AML-193 (cell line): ENCODE data around the gene FANCD2.
A peak's percentile ranks its signal among the peaks of the same experiment; 100 is the strongest.
"Not testable (repeated sequence)": the region's sequence is repeated elsewhere in the genome, so short reads cannot be mapped to it uniquely, and the experiment has no call there.

Experiments used
- DNase-seq, 2 experiments: peaks; one replicate each; lab custom pipeline; 2025; lab: John Stamatoyannopoulos, UW

The FANCD2 gene

GRCh38 chr3:10026084-10026890, at the start of gene FANCD2:
Gene FANCD2 (plus strand): TSS chr3:10026437. CDS start chr3:10028658, 2,221 bp downstream.
- DNase-seq, result peak; percentile 80 to 87

GRCh38 chr3:9976721-9977709, 49.2 kb upstream of the FANCD2 start:
- peak; percentile 99 for DNase-seq

DNA sequence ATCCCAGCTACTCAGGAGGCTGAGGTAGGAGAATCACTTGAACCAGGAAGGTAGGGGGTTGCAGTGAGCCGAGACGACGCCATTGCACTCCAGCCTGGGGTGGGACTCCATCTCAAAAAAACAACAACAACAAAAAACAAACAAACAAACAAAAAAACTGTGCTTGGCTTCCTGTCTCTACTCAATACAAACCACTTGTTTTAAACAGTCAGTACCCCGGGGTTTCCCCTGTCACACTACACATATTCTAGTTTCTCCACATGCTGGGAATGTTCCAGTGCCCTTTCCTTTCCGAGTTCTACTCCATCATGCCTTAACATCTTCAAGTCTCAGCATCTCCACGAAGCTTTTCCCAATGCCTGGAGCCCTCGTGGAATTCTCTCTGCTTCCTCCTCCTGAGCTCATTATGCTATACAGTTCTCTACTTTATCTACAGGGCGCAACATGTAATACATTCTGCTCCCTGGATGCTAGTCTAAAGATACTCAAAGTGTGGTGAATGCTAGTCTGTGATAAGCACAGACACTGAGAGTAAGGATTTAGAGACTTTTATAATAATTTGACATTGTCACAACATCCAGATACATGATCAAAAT, 47.4 kb upstream of the FANCD2 start:
- DNase-seq, result no peak

- DNase-seq, result no peak
Observed at GRCh38 chr3:9980251-9980650, 46.0 kb upstream of the FANCD2 start.

GRCh38 chr3:9986230-9986725, 40.0 kb upstream of the FANCD2 start:
- DNase-seq, result no peak

- no peak for DNase-seq
Observed at GRCh38 chr3:9994086-9994844, 32.0 kb upstream of the FANCD2 start.

DNA sequence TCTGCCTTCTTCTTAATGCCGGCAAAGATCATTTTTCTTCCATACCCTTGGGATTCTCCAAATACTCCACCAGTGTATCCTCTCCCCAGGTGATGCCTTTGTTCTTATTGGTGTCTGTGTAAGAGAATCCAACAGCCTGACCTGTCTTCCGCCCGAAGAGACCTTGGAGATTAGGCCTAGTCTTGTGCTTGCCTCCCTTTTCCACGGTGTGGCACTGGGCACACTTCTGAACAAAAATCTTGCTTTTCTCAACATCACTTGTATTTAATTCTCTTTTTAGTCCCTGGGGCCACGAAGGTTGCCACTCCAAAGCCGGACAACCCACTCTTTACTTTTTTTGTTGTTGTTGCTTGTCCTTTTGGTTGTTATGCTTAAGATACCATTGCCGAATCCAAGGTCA, 25.6 kb upstream of the FANCD2 start:
- DNase-seq, result no peak

GRCh38 chr3:10002951-10003350, 23.3 kb upstream of the FANCD2 start:
- DNase-seq, result no peak

DNA sequence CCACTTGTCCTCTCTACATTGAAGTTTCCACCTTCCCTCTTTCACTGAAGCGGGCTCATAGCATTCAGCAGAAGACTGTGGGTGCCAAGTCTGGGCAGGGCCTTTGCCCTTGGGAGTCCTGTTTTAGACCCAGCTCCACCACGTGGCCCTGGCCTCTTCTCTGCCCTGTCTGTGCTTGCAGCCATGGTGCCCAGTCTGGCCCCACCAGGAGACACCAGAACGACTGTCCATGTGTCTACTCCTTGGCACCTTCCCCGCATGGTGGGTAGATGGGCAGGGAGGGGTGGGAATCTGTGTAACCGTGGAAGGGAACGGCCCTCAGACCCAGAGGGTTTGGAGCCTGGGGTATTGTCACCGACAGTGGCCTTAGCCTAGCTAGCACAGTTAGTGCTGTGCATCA, 21.7 kb upstream of the FANCD2 start:
- DNase-seq, result no peak

GRCh38 chr3:10004960-10005564, 21.2 kb upstream of the FANCD2 start:
- no peak for DNase-seq

- DNase-seq, result no peak
Observed at GRCh38 chr3:10006048-10006761, 20.0 kb upstream of the FANCD2 start.

DNA sequence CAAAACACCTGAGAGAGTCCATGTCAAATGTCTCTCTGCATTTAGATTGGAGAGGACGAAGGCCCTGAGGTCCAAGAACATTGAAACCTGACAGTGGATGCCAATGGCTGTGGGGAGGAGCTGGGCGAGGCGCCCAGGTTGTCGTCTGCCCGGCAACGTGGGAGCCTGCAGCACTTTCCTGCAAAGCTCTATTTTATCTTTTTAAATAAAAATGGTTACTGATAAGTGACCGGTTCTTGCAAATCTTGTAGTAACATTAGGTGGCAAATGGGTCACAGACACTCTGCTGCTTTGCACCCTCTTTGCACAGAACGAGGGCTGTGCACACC, 19.5 kb upstream of the FANCD2 start:
- DNase-seq, result no peak

DNA sequence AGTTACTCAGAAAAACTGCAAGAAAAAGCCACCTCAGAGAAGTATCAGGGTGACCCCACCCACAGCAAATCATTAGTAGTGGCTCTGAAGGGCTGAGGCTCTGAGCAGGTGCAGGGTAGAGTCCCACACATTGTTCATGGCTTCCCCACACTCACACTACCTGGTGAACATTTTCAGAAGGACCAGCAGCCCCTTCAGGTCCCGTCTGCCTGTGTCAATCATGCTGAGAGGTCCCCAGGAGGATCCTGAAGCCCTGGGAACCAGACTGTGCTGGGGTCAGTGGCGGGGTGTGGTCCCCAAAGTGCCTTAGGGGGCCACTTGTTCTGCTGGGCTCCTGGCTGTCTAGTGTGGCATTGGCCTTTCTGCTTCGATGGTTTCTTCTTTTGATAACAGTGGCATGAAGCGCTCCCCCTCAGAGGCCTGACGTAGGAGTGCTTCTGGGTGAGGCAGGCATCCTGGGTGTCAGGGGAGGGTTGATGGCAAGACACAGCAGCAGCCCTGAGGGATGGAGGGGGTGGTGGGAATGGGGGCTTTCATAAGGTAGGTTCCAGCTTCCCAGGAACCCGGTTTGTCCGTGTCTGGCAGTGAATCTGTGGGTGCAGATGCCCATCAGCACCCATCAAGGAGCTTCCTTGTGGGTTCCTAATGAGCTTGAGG, 19.0 kb upstream of the FANCD2 start:
- DNase-seq, result no peak

GRCh38 chr3:10008216-10008587, 18.0 kb upstream of the FANCD2 start:
- DNase-seq, result not testable (repeated sequence)

- no peak for DNase-seq
Observed at GRCh38 chr3:10008588-10009344, 17.5 kb upstream of the FANCD2 start.

GRCh38 chr3:10010421-10010877, 15.8 kb upstream of the FANCD2 start:
- DNase-seq, result no peak

DNA sequence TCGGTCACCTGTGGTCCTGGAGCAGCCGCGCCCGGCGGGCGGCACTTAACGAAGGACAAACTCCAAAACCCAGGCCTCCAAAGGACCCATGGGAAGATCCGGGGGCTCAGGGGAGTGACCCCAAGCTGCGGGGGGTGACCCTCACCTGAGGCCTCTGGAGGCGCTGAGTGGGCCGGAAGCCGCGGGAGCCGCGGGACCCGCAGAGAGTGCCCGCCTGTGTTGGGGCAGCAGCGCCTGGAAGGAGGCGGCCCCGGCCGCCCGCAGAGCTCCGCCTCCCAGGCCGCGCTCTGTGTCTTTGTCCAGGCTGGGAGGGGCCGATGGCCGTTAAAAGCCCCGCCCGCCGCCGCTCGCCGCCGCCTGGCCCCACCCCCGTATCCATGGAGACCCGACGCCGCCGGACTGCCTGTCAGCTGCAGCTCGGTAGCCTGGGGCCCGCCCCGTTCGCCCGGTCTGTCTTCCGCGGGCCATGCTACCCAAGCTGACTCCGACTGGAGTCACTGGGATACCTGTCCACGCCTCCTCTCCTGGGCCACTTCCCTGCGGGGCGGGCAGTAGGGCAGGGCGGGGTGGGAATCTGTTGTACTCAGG, 15.3 kb upstream of the FANCD2 start:
- DNase-seq, result peak; percentile 93 to 94

GRCh38 chr3:10011631-10012030, 14.6 kb upstream of the FANCD2 start:
- no peak for DNase-seq

DNA sequence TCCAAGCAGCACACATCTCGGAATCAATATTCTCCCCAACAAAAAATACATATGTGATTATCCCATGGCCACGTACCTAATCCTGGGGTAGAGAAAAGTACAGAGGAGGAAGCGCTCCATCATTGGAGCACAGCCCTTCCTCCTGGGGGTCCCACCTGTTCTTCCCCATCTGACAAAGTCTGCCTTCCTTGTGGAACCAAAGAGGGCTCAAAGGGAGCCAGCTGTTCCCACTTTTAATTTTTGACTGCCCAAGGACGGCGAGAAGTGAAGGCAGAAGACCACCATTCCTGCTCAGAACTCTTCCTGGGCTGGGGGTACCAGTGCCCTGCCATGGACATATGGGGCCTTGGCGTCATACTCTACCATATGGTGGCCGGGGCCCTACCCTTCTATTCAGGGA, 14.1 kb upstream of the FANCD2 start:
- DNase-seq, result no peak
